ENCODE results near the gene FBXW5. TPM values are rescaled to one million over a fixed set of nuclear protein-coding genes. Genes with fewer than 3 reads are reported as not detected.

The FBXW5 gene
- total and polyA plus RNA-seq, 8 donors, result 56.2 to 117 (median 64.1) TPM

- Histone ChIP-seq H3K9me3 (no peaks in the 10 kb centered on the region), H3K36me3 (no peaks in the 10 kb centered on the region), H3K27ac (no peak overlapping the region), H3K4me3 (no peak overlapping the region), H3K27me3 (peaks cover 0 to 4% (median 0%) of the 10 kb centered on the region in 4 donors), H3K4me1 (no peaks in the 10 kb centered on the region)
- 76 to 87% methylated on average over 11 of the region's 11 CpGs for WGBS, 2 donors
- FAIRE-seq (no peak), ATAC-seq (no peak), DNase-seq (no peak)
- no peak for TF ChIP-seq CTCF (IDR thresholded peaks at IDR 0.05)
- intact Hi-C loops (cut with DNase I), result no loop called here
These were observed 39.2 kb upstream of the FBXW5 start for GRCh38 chr9:136983656-136984314.

GRCh38 chr9:136983167-136983566 is 38.6 kb upstream of the FBXW5 start:
- H3K36me3 ChIP-seq, result no peaks in the 10 kb centered on the region
- no peak for DNase-seq
- no peak for FAIRE-seq
- 77 to 83% methylated on average over 9 of the region's 9 CpGs for WGBS, 2 donors
- no peak overlapping the region for H3K4me3 ChIP-seq
- no peak overlapping the region for H3K27ac ChIP-seq
- H3K4me1 ChIP-seq, result no peaks in the 10 kb centered on the region
- H3K9me3 ChIP-seq, result no peaks in the 10 kb centered on the region
- no peak for TF ChIP-seq CTCF (IDR thresholded peaks at IDR 0.05)
- ATAC-seq, result no peak
- intact Hi-C loops (cut with DNase I), result no loop called here
- H3K27me3 ChIP-seq, result peaks cover 0 to 4% (median 0%) of the 10 kb centered on the region in 4 donors

- no peak for TF ChIP-seq CTCF (IDR thresholded peaks at IDR 0.05)
- no peak within 1 kb of the TSS for H3K27ac ChIP-seq
- WGBS, 2 donors, result 79 to 85% methylated on average over 16 to 18 of the region's 18 CpGs
- H3K9me3 ChIP-seq, result no peaks in the 10 kb centered on the region
- no peak for ATAC-seq
- H3K4me3 ChIP-seq, result no peak within 1 kb of the TSS
- H3K27me3 ChIP-seq, result peaks cover 0 to 4% (median 0%) of the 10 kb centered on the region in 4 donors
- peak in 1 of 6 donors; percentile 43 for DNase-seq
- no peaks in the 10 kb centered on the region for H3K4me1 ChIP-seq
- intact Hi-C loops (cut with DNase I), result no loop called here
- FAIRE-seq, result no peak
- no peaks in the 10 kb centered on the region for H3K36me3 ChIP-seq
These were observed 37.9 kb upstream of the FBXW5 start, which contains the start of gene LCNL1 for GRCh38 chr9:136982232-136983051. LCNL1 (plus strand) TSS chr9:136982993; CDS start chr9:136983587, 594 bp downstream.

- DNase-seq (peak in 2 of 6 donors; percentile 15 to 60), FAIRE-seq (no peak), ATAC-seq (no peak)
- peaks cover 0 to 4% (median 0%) of the 10 kb centered on the region in 4 donors for H3K27me3 ChIP-seq
- H3K27ac ChIP-seq, result no peak overlapping the region
- WGBS, 2 donors, result 75% methylated on average over 17 of the region's 17 CpGs
- intact Hi-C loops (cut with DNase I), result no loop called here
- no peak overlapping the region for H3K4me3 ChIP-seq
- no peaks in the 10 kb centered on the region for H3K9me3 ChIP-seq
- H3K4me1 ChIP-seq, result no peaks in the 10 kb centered on the region
- TF ChIP-seq CTCF (IDR thresholded peaks at IDR 0.05), result no peak
- H3K36me3 ChIP-seq, result no peaks in the 10 kb centered on the region
These were observed 37.2 kb upstream of the FBXW5 start for GRCh38 chr9:136981588-136982231.
